ENCODE measurements around the gene SYNE2.

The SYNE2 gene

GRCh38 chr14:64246688-64247087 lies 393.9 kb downstream of the SYNE2 start:
- no peak for DNase-seq (ENCODE audit: low read depth in 3 of 3)

DNA sequence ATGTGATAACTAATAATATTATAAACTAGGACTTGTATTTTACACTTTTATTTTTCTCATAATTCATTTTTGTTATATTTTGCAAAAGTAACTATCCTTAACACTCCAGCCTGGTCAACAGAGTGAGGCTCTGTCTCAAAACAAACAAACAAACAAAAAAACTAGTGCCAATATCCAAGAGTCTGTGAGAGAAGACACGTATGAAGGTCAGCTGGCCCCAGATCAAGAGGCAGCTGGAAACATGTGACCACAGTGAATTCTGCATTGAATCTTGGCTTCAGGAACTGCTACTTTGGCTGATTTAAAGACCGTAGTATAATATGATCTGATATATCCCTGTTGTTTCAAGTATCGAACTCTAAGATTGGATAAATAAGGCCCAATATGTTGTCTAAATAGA lies 394.4 kb downstream of the SYNE2 start:
- no peak for DNase-seq (ENCODE audit: low read depth in 3 of 3)

- no peak for DNase-seq (ENCODE audit: low read depth in 3 of 3)
Measured at GRCh38 chr14:64248689-64249088, 395.9 kb downstream of the SYNE2 start.

DNA sequence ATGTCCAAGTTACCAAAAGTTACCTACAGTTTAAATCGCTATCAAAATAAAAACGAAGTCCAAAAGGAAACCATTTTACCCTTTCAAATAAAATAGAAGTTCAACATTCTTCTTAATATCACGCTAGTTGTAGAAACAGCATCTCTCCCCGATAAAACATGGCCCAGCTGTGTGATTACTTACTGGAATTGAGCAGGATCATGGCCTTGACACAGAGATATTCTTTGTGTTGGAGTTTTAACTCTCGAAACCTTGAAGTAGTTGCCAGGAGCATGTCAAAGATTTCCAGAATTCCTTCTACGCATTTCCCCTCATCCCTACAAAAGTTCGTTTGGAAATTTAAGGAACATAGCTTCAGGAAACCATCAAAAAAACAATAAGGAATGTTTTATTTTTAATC lies 396.6 kb downstream of the SYNE2 start:
- no peak for DNase-seq (ENCODE audit: low read depth in 3 of 3)

- DNase-seq (ENCODE audit: low read depth in 3 of 3): no peak
Measured at GRCh38 chr14:64253672-64254071, 400.9 kb downstream of the SYNE2 start.

DNA sequence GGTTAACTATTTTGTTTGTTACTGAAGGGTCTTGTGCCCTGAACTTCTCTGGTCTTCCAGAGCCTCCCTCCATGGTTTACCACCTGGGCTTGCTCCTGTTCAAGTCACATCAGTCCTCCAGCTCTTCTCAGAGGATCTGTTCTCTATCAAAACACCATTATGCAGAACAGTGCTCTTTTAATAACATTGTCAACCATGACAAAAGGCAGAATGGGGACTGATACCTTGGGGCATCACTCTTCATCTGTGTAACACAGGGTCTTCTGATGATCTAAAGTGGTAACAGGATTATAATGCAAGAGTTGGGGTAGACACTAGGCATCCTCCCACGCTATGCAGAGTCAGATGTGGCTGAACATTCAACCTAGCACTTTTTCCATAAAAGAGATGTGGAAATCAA lies 403.0 kb downstream of the SYNE2 start:
- DNase-seq (ENCODE audit: low read depth in 3 of 3): no peak

DNA sequence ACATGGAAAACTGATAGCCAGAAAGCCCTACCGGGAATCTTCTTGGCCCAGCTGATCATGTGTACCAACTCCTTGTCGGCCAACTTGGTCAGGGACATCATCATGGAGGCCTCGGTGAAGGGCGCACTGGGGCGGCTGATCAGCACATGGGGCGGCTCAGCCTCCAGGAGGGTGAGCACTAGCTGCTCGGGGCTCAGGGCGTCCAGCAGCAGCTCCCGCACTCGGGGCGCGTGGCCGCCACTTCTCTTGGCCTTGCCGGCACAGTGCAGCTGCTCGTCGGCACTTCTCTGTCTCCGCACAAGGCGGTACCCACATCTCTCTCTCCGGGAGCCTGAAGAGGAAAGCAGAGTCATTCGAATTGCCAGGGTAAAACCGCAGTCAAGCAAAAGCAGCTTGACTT lies 407.6 kb downstream of the SYNE2 start:
- no peak for DNase-seq (ENCODE audit: low read depth in 3 of 3)

DNA sequence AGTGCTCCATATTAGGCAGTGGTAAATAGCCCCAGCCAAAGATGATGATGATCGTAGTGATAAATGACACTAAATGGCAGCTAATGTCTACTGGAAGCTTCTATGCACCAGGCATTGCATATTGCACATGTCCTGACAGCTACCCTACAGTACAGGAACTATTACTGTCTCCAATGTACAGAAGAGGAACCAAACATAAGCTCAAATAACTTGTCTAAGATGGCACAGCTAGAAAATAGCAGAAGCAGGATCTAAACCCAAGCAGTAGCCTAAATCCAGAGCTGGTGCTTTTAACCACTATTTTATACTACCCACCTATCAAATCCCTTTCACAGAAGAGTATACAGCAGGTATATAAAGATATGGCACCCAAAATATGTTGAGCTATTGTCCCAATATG lies 412.4 kb downstream of the SYNE2 start:
- no peak for DNase-seq (ENCODE audit: low read depth in 3 of 3)

DNA sequence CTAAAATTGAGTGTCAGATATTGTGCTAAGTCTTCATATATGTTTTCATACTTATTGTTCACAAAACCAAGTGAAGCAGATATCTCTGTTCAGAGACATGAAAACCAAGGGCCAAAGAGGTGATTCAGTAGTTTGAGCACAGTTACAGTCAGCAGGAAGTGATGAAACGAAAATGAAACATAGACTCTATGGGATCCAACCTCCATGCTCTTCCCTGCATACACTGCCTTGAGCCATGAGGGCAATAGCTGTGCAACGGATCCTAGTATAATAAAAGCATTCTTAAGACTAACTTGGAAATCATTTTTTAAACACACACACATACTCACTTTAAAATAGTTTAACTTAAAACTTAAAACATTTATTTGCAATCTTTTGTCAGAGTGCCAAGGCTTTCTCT lies 413.4 kb downstream of the SYNE2 start:
- DNase-seq (ENCODE audit: low read depth in 3 of 3): no peak

- DNase-seq (ENCODE audit: low read depth in 3 of 3): no peak
Measured at GRCh38 chr14:64272019-64272418, 419.2 kb downstream of the SYNE2 start.
